Smooth muscle cell (in vitro differentiated cells): Measurements from ENCODE around the gene PCDHA4. TPM values are rescaled to one million over a fixed set of nuclear protein-coding genes. Genes with fewer than 3 reads are reported as not detected.
"Not testable (repeated sequence)": the region's sequence is repeated elsewhere in the genome, so short reads cannot be mapped to it uniquely, and the experiment has no call there.

ENCODE experiments used
- DNase-seq: peaks from one replicate; lab custom pipeline; 2025; ENCODE audit not compliant: unreplicated experiment; lab: John Stamatoyannopoulos, UW
- H2AFZ ChIP-seq: fragments of 200-600 bp; sonication (generic); 2 replicates; pipeline ENCODE4 v1.6.0; 2016; ENCODE audit warnings: antibody characterized with exemption, low read depth, mild to moderate bottlenecking
- H3F3A ChIP-seq: fragments of 200-600 bp; sonication (generic); 2 replicates; pipeline ENCODE4 v1.6.0; 2017; ENCODE audit warnings: antibody characterized with exemption, low read depth
- H3K27ac ChIP-seq: fragments of 200-600 bp; sonication (generic); 2 replicates; pipeline ENCODE4 v1.5.1; 2016; ENCODE audit warnings: low read depth, mild to moderate bottlenecking
- H3K27me3 ChIP-seq: fragments of 200-600 bp; sonication (generic); 2 replicates; pipeline ENCODE4 v1.6.1; 2016; ENCODE audit warnings: low read depth, mild to moderate bottlenecking
- H3K36me3 ChIP-seq: fragments of 200-600 bp; sonication (generic); 2 replicates; pipeline ENCODE4 v1.5.1; 2016; ENCODE audit warnings: low read depth
- H3K4me1 ChIP-seq: fragments of 200-600 bp; sonication (generic); 2 replicates; pipeline ENCODE4 v1.5.1; 2016; ENCODE audit warnings: low read depth
- H3K4me2 ChIP-seq: fragments of 200-600 bp; sonication (generic); 2 replicates; pipeline ENCODE4 v1.6.0; 2016; ENCODE audit warnings: mild to moderate bottlenecking
- H3K4me3 ChIP-seq: fragments of 200-600 bp; sonication (generic); 2 replicates; pipeline ENCODE4 v1.5.1; 2016; ENCODE audit warnings: mild to moderate bottlenecking
- H3K79me2 ChIP-seq: fragments of 200-600 bp; sonication (generic); 2 replicates; pipeline ENCODE4 v1.6.0; 2016; ENCODE audit warnings: low read depth, mild to moderate bottlenecking
- H3K9ac ChIP-seq: fragments of 200-600 bp; sonication (generic); 2 replicates; pipeline ENCODE4 v1.6.0; 2016; ENCODE audit warnings: low read depth
- H3K9me3 ChIP-seq: fragments of 200-600 bp; sonication (generic); replicated peaks from 2 replicates; pipeline ENCODE4 v1.5.1; 2016; ENCODE audit warnings: low read depth
- H4K20me1 ChIP-seq: fragments of 200-600 bp; sonication (generic); 2 replicates; pipeline ENCODE4 v1.6.0; 2016; ENCODE audit warnings: low read depth
- CTCF ChIP-seq: fragments of 200-600 bp; sonication (generic); IDR thresholded peaks from 2 replicates; pipeline ENCODE4 v1.5.1; 2017; ENCODE audit warnings: borderline replicate concordance, mild to moderate bottlenecking, antibody characterized with exemption; ENCODE audit not compliant: insufficient read depth, poor library complexity, severe bottlenecking
- WGBS: methylation state at CpG from one replicate; pipeline ENCODE4 v1.1.7; 2016; ENCODE audit warnings: low lambda C conversion rate; 5-methylcytosine and 5-hydroxymethylcytosine counted together
- polyA plus RNA-seq: library from polyadenylated mRNA; unstranded; fragments of >200 nt; fragmentation: Nextera tagmentation; extraction: Ambion mirVana; gene quantifications from 2 replicates; pipeline ENCODE4 v1.2.1, GENCODE V29; 2016
- total RNA-seq: library from RNA; depleted of rRNA; stranded (reverse); fragments of >200 nt; gene quantifications from 2 replicates; pipeline ENCODE4 v1.2.3, GENCODE V29; 2014

PCDHA4 gene
- total and polyA plus RNA-seq, 2 experiments from 2014 or later: 4.1 to 7.1 TPM

GRCh38 chr5:140791089-140791488 is 15.8 kb upstream of the PCDHA4 start:
- no peak overlapping the region for H3K4me3 ChIP-seq
- no peaks in the 10 kb centered on the region for H3F3A ChIP-seq
- no peaks in the 10 kb centered on the region for H3K79me2 ChIP-seq
- WGBS: 89% methylated on average over 2 of the region's 2 CpGs
- no peaks in the 10 kb centered on the region for H3K36me3 ChIP-seq
- DNase-seq: no peak
- H3K27ac ChIP-seq: no peak overlapping the region
- H3K9me3 ChIP-seq: no peaks in the 10 kb centered on the region
- no peak overlapping the region for H3K4me2 ChIP-seq
- H4K20me1 ChIP-seq: no peaks in the 10 kb centered on the region
- no peak for TF ChIP-seq CTCF
- H3K4me1 ChIP-seq: no peaks in the 10 kb centered on the region
- H3K27me3 ChIP-seq: no peaks in the 10 kb centered on the region
- no peak overlapping the region for H3K9ac ChIP-seq
- no peak overlapping the region for H2AFZ ChIP-seq

GRCh38 chr5:140794595-140795258 is 12.1 kb upstream of the PCDHA4 start, which contains the start of gene PCDHA2:
Gene PCDHA2, plus strand, starts transcription at chr5:140794852.
- Histone ChIP-seq H3F3A (no peaks in the 10 kb centered on the region), H4K20me1 (no peaks in the 10 kb centered on the region), H3K79me2 (no peaks in the 10 kb centered on the region), H2AFZ (peak within 1 kb of the TSS; percentile 95), H3K36me3 (peaks cover under 1% of the 10 kb centered on the region), H3K4me1 (no peaks in the 10 kb centered on the region), H3K27ac (peak within 1 kb of the TSS; percentile 14), H3K9me3 (peaks cover 7% of the 10 kb centered on the region), H3K4me2 (peak within 1 kb of the TSS; percentile 83), H3K4me3 (peak within 1 kb of the TSS; percentile 66), H3K9ac (no peak within 1 kb of the TSS), H3K27me3 (no peaks in the 10 kb centered on the region)
- WGBS: 6% methylated on average over 27 of the region's 27 CpGs
- no peak for DNase-seq
- peak; percentile 70 for TF ChIP-seq CTCF

- Histone ChIP-seq H3F3A (no peaks in the 10 kb centered on the region), H3K4me3 (peak overlapping the region; percentile 66), H3K4me2 (peak overlapping the region; percentile 83), H3K36me3 (peaks cover 4% of the 10 kb centered on the region), H3K79me2 (no peaks in the 10 kb centered on the region), H3K27me3 (no peaks in the 10 kb centered on the region), H2AFZ (peak overlapping the region; percentile 95), H3K9ac (no peak overlapping the region), H4K20me1 (no peaks in the 10 kb centered on the region), H3K4me1 (no peaks in the 10 kb centered on the region), H3K9me3 (peaks cover 7% of the 10 kb centered on the region), H3K27ac (no peak overlapping the region)
- no peak for DNase-seq
- 24% methylated on average over 15 of the region's 15 CpGs for whole genome bisulfite sequencing
- TF ChIP-seq CTCF: peak; percentile 39
Observed at GRCh38 chr5:140795259-140795641, 11.6 kb upstream of the PCDHA4 start.

GRCh38 chr5:140796072-140796717 is 10.7 kb upstream of the PCDHA4 start:
- DNase-seq: not testable (repeated sequence)
- WGBS: 98% methylated on average over 53 of the region's 72 CpGs

More at GRCh38 chr5:140796072-140796717, 10.7 kb upstream of the PCDHA4 start:
- not testable (repeated sequence) for H2AFZ ChIP-seq, H3K36me3 ChIP-seq, H3F3A ChIP-seq, H3K27me3 ChIP-seq, H3K9me3 ChIP-seq, H3K4me3 ChIP-seq, H4K20me1 ChIP-seq, H3K4me1 ChIP-seq, H3K9ac ChIP-seq, H3K79me2 ChIP-seq, H3K4me2 ChIP-seq, H3K27ac ChIP-seq
